ENCODE results near the gene CNPY2. TPM values are rescaled to one million over a fixed set of nuclear protein-coding genes. Genes with fewer than 3 reads are reported as not detected.
"Not testable (repeated sequence)": the region's sequence is repeated elsewhere in the genome, so short reads cannot be mapped to it uniquely, and the experiment has no call there.

The CNPY2 gene
- total RNA-seq, 2 experiments from 2014 or later: 77.4 to 82.6 TPM

DNA sequence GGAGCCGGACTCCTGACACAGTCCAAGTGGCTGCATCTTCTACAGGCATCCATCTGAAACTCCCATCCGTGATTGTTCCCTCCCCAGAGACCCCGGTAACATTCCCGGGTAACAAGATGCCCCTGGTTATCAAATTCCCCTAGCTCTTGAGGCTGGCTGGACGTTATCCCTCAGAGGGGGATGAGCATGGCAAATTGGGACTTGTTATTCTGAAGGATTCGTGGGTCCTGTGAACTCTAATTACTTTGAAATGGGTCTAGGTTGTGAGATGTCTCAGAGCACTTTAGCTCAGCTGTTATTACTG lies 18.7 kb upstream of the CNPY2 start:
- Mint-ChIP-seq H3K9me3 (ENCODE audit: low read depth) (no peaks in the 10 kb centered on the region), H3K36me3 (ENCODE audit: low read depth) (peaks cover 7% of the 10 kb centered on the region), H3K27ac (peak overlapping the region; percentile 99), H3K4me1 (peaks cover 42% of the 10 kb centered on the region), H3K27me3 (no peaks in the 10 kb centered on the region), H3K4me3 (peak overlapping the region; percentile 83)
- CTCF ChIA-PET: interaction anchor here (0.8 to 1.3 kb wide), 2 partner anchors 14 to 130 kb away, joined by 3 to 4 read pairs; no protein-coding TSS in a partner anchor
- intact Hi-C loops (cut with DNase I, micrococcal nuclease): loop anchor here (1.0 to 10.0 kb wide), 11 partner anchors 26 to 750 kb away; partner anchors contain the start of genes ANKRD52 (in 1 of the 2), COQ10A (in 1 of the 2), CS (in 1 of the 2) and NAB2 (in 1 of the 2)
- POLR2A ChIA-PET: interaction anchor here (0.6 to 2.2 kb wide), 2 partner anchors 13 to 25 kb away, joined by 9 read pairs; partner anchors contain the start of gene STAT2
- no peak for ATAC-seq
- DNase-seq: no peak

- peak within 1 kb of the TSS; percentile 83 for H3K4me3 Mint-ChIP-seq
- ChIA-PET POLR2A (interaction anchor here (0.5 to 2.2 kb wide), 4 partner anchors 14 to 69 kb away, joined by 7 to 10 read pairs (median 9); partner anchors contain the start of genes CNPY2 and STAT2), CTCF (interaction anchor here (0.5 to 3.9 kb wide), 13 partner anchors 11 to 355 kb away, joined by 3 to 16 read pairs (median 4); partner anchors contain the start of genes CNPY2 and STAT2)
- peaks cover 37% of the 10 kb centered on the region for H3K4me1 Mint-ChIP-seq
- no peaks in the 10 kb centered on the region for H3K27me3 Mint-ChIP-seq
- peak within 1 kb of the TSS; percentile 99 for H3K27ac Mint-ChIP-seq
- ATAC-seq: peak; percentile 88
- peak; percentile 96 for DNase-seq
- intact Hi-C loops (cut with DNase I, micrococcal nuclease): loop anchor here (1.0 to 10.0 kb wide), 14 partner anchors 18 to 751 kb away; partner anchors contain the start of genes CS (in 2 of the 2), STAT2 (in 2 of the 2), ANKRD52 (in 1 of the 2) and COQ10A (in 1 of the 2)
- H3K36me3 Mint-ChIP-seq (ENCODE audit: low read depth): peaks cover 2% of the 10 kb centered on the region
- H3K9me3 Mint-ChIP-seq (ENCODE audit: low read depth): no peaks in the 10 kb centered on the region
Observed at GRCh38 chr12:56333679-56334489, 18.1 kb upstream of the CNPY2 start, which contains the start of gene PAN2. Gene PAN2, minus strand, starts transcription at chr12:56334000. Its CDS starts 906 bp downstream, at chr12:56333094.

DNA sequence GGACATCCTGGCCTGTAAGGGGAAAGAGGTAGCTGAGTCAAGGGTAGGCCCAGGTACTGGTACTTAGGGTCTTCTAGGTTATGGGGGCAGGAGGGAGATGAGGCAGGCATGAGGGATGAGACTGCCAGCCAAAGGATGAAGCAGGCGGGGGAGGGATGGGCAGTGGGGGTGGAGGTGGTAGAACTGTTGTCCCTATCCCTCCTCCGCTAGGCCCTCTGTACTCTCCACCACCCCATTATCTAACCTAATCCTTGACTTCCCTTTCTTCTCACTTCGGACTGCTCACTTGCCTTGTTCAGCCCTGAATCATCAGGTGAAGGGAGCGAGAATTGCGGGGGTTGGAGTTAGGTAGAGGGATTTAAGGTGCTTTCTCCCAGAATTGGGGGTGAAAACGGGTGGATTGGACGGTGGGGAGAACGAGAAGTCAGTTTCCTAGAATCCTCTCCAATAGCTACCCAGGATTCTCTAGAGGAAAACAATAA lies 17.4 kb upstream of the CNPY2 start:
- intact Hi-C loops (cut with DNase I, micrococcal nuclease): loop anchor here in 1 of 2 experiments (1.0 to 10.0 kb wide), 9 partner anchors 17 to 752 kb away; partner anchors contain the start of genes CS, NAB2, NACA and PTGES3
- Mint-ChIP-seq H3K27ac (peak overlapping the region; percentile 99), H3K36me3 (ENCODE audit: low read depth) (no peaks in the 10 kb centered on the region), H3K4me1 (peaks cover 30% of the 10 kb centered on the region), H3K4me3 (peak overlapping the region; percentile 83), H3K27me3 (no peaks in the 10 kb centered on the region), H3K9me3 (ENCODE audit: low read depth) (no peaks in the 10 kb centered on the region)
- ChIA-PET POLR2A (interaction anchor here (0.5 to 2.2 kb wide), 3 partner anchors 17 to 68 kb away, joined by 7 to 10 read pairs (median 9); partner anchors contain the start of genes CNPY2 and STAT2), CTCF (interaction anchor here (0.5 to 3.9 kb wide), 13 partner anchors 11 to 355 kb away, joined by 3 to 16 read pairs (median 4); partner anchors contain the start of genes CNPY2 and STAT2)
- ATAC-seq: peak; percentile 14
- no peak for DNase-seq

- intact Hi-C loops (cut with DNase I, micrococcal nuclease): loop anchor here in 1 of 2 experiments (1.0 to 10.0 kb wide), 9 partner anchors 16 to 752 kb away; partner anchors contain the start of genes CS, NAB2, NACA and PTGES3
- DNase-seq: no peak
Observed at GRCh38 chr12:56332512-56333196, 16.9 kb upstream of the CNPY2 start.

GRCh38 chr12:56330936-56331490 lies 15.2 kb upstream of the CNPY2 start:
- H3K9me3 Mint-ChIP-seq (ENCODE audit: low read depth): no peaks in the 10 kb centered on the region
- no peak overlapping the region for H3K27ac Mint-ChIP-seq
- peaks cover 9% of the 10 kb centered on the region for H3K36me3 Mint-ChIP-seq (ENCODE audit: low read depth)
- intact Hi-C loops (cut with DNase I, micrococcal nuclease): loop anchor here in 1 of 2 experiments (5.0 to 10.0 kb wide), 4 partner anchors 306 to 754 kb away; partner anchors contain the start of genes NAB2, NACA and PYM1
- POLR2A ChIA-PET: interaction anchor here (0.6 kb wide), 1 partner anchor 29 kb away, joined by 6 read pairs; the partner anchor contains the start of gene STAT2
- DNase-seq: no peak
- H3K27me3 Mint-ChIP-seq: no peaks in the 10 kb centered on the region
- ATAC-seq: no peak
- no peak overlapping the region for H3K4me3 Mint-ChIP-seq
- CTCF ChIA-PET: interaction anchor here (0.7 to 3.9 kb wide), 2 partner anchors 15 to 129 kb away, joined by 3 to 16 read pairs; partner anchors contain the start of gene CNPY2
- H3K4me1 Mint-ChIP-seq: peaks cover 11% of the 10 kb centered on the region

More at GRCh38 chr12:56332512-56333196, 16.9 kb upstream of the CNPY2 start:
- no peaks in the 10 kb centered on the region for H3K36me3 Mint-ChIP-seq (ENCODE audit: low read depth)
- no peaks in the 10 kb centered on the region for H3K27me3 Mint-ChIP-seq
- ChIA-PET POLR2A (interaction anchor here (0.5 to 2.2 kb wide), 3 partner anchors 16 to 68 kb away, joined by 7 to 10 read pairs (median 9); partner anchors contain the start of genes CNPY2 and STAT2), CTCF (interaction anchor here (0.7 to 3.9 kb wide), 7 partner anchors 12 to 213 kb away, joined by 3 to 16 read pairs (median 4); partner anchors contain the start of genes CNPY2 and STAT2)
- no peak for ATAC-seq
- peak overlapping the region; percentile 83 for H3K4me3 Mint-ChIP-seq
- H3K4me1 Mint-ChIP-seq: peaks cover 24% of the 10 kb centered on the region
- H3K9me3 Mint-ChIP-seq (ENCODE audit: low read depth): no peaks in the 10 kb centered on the region
- H3K27ac Mint-ChIP-seq: peak overlapping the region; percentile 99

DNA sequence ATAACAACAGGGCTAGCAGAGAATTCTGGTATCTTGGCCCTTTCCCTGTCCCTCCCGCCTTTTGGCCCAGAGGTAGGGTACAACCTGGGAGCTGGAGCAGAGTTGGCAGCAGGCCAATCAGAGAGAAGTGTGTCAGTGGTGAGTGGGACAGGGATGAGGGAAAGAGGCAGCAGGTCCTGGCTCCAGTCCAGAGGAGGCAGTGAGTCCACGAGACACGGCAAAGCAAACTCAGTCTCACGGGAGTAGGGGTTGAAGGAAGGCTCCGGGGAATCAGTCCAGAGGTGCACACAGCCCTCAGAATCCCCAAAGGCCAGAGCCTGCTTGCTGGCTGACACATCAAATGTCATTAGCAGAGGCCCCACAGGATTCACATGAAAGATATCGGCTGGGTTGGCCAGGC lies 10.7 kb upstream of the CNPY2 start:
- no peak overlapping the region for H3K4me3 Mint-ChIP-seq
- no peaks in the 10 kb centered on the region for H3K9me3 Mint-ChIP-seq (ENCODE audit: low read depth)
- peaks cover 27% of the 10 kb centered on the region for H3K36me3 Mint-ChIP-seq (ENCODE audit: low read depth)
- ChIA-PET POLR2A (no interaction called here), CTCF (no interaction called here)
- H3K4me1 Mint-ChIP-seq: no peaks in the 10 kb centered on the region
- H3K27ac Mint-ChIP-seq: no peak overlapping the region
- intact Hi-C loops (cut with DNase I, micrococcal nuclease): no loop called here
- ATAC-seq (no peak), DNase-seq (no peak)
- no peaks in the 10 kb centered on the region for H3K27me3 Mint-ChIP-seq

GRCh38 chr12:56326126-56326525 lies 10.3 kb upstream of the CNPY2 start:
- intact Hi-C loops (cut with DNase I, micrococcal nuclease): no loop called here
- ATAC-seq: no peak
- Mint-ChIP-seq H3K36me3 (ENCODE audit: low read depth) (peaks cover 27% of the 10 kb centered on the region), H3K9me3 (ENCODE audit: low read depth) (no peaks in the 10 kb centered on the region), H3K27me3 (no peaks in the 10 kb centered on the region), H3K27ac (no peak overlapping the region), H3K4me3 (no peak overlapping the region), H3K4me1 (peaks cover 1% of the 10 kb centered on the region)
- POLR2A ChIA-PET: no interaction called here
- CTCF ChIA-PET: no interaction called here
- no peak for DNase-seq

DNA sequence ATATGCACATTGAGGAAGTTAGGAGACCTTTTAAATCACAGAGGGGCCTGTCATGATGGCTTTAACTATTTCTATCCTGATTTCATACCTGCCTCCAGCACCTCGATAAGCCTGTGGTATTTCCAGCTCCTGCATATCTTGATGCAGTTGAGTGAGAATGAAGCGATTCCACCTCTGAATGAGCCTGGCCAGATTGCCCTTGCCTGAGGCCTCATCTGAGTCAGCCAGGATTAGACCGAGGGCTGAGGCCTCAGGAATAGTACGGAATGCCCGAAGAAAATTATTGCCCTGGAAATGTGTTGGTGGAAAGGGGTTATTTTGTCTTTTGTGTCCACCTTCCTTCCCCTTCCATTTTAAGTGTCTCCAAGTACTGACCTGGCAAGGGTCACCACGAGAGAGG lies 8.4 kb upstream of the CNPY2 start:
- ATAC-seq: no peak
- no peak overlapping the region for H3K4me3 Mint-ChIP-seq
- ChIA-PET CTCF (no interaction called here), POLR2A (interaction anchor here (0.5 kb wide), 1 partner anchor 33 kb away, joined by 3 read pairs; no protein-coding TSS in a partner anchor)
- DNase-seq: no peak
- intact Hi-C loops (cut with DNase I, micrococcal nuclease): no loop called here
- H3K9me3 Mint-ChIP-seq (ENCODE audit: low read depth): no peaks in the 10 kb centered on the region
- H3K4me1 Mint-ChIP-seq: peaks cover 6% of the 10 kb centered on the region
- H3K27ac Mint-ChIP-seq: no peak overlapping the region
- H3K36me3 Mint-ChIP-seq (ENCODE audit: low read depth): peaks cover 33% of the 10 kb centered on the region
- H3K27me3 Mint-ChIP-seq: no peaks in the 10 kb centered on the region

GRCh38 chr12:56321610-56322009 lies 5.8 kb upstream of the CNPY2 start:
- Mint-ChIP-seq H3K4me1 (peaks cover 12% of the 10 kb centered on the region), H3K36me3 (ENCODE audit: low read depth) (peaks cover 35% of the 10 kb centered on the region), H3K27ac (peak overlapping the region; percentile 28)
- H3K27me3 Mint-ChIP-seq; intact Hi-C loops (cut with DNase I, micrococcal nuclease); DNase-seq; H3K4me3 Mint-ChIP-seq; POLR2A ChIA-PET; H3K9me3 Mint-ChIP-seq (ENCODE audit: low read depth); ATAC-seq: not testable (repeated sequence)
- CTCF ChIA-PET: interaction anchor here (0.7 to 2.9 kb wide), 3 partner anchors 12 to 41 kb away, joined by 4 to 9 read pairs (median 6); partner anchors contain the start of gene PAN2

GRCh38 chr12:56321027-56321426 lies 5.2 kb upstream of the CNPY2 start:
- peaks cover 31% of the 10 kb centered on the region for H3K36me3 Mint-ChIP-seq (ENCODE audit: low read depth)
- ChIA-PET CTCF (interaction anchor here (0.7 to 2.9 kb wide), 4 partner anchors 12 to 21 kb away, joined by 3 to 9 read pairs (median 4); partner anchors contain the start of gene PAN2), POLR2A (interaction anchor here (0.6 to 0.9 kb wide), 2 partner anchors 22 to 140 kb away, joined by 4 to 7 read pairs; no protein-coding TSS in a partner anchor)
- intact Hi-C loops (cut with DNase I, micrococcal nuclease): no loop called here
- H3K27ac Mint-ChIP-seq: peak overlapping the region; percentile 60
- no peaks in the 10 kb centered on the region for H3K9me3 Mint-ChIP-seq (ENCODE audit: low read depth)
- DNase-seq: peak; percentile 51
- H3K27me3 Mint-ChIP-seq: no peaks in the 10 kb centered on the region
- H3K4me1 Mint-ChIP-seq: peaks cover 13% of the 10 kb centered on the region
- peak; percentile 29 for ATAC-seq
- H3K4me3 Mint-ChIP-seq: no peak overlapping the region
